Bronchial epithelial cell (primary cell): ENCODE results near the gene SEL1L3. TPM values are rescaled to one million over a fixed set of nuclear protein-coding genes. Genes with fewer than 3 reads are reported as not detected.

Experiments used
- DNase-seq: peaks from one replicate; pipeline ENCODE4 v3.0.0-alpha.2; 2010; ENCODE audit warnings: low read depth
- FAIRE-seq: peaks from 2 replicates; lab custom pipeline; 2011; peaks lifted over from hg19 to GRCh38; lab: Jason Lieb, UNC
- H3K27me3 ChIP-seq: 2 replicates; pipeline ENCODE4 v1.5.1; 2011; ENCODE audit warnings: low read length; ENCODE audit not compliant: control insufficient read depth, insufficient read depth
- H3K36me3 ChIP-seq: 2 replicates; pipeline ENCODE4 v1.5.1; 2011; ENCODE audit warnings: low read length; ENCODE audit not compliant: control insufficient read depth, insufficient read depth
- H3K4me3 ChIP-seq: 2 replicates; pipeline ENCODE4 v1.5.1; 2011; ENCODE audit warnings: mild to moderate bottlenecking, low read depth, low read length, control low read depth
- CTCF ChIP-seq: IDR thresholded peaks from 2 replicates; pipeline ENCODE4 v1.5.1; 2011; ENCODE audit warnings: mild to moderate bottlenecking, moderate library complexity, low read length, control low read depth, inconsistent platforms; ENCODE audit not compliant: insufficient read depth, severe bottlenecking
- total RNA-seq: library from RNA; depleted of rRNA; stranded (reverse); fragments of >200 nt; gene quantifications from 2 replicates; pipeline ENCODE4 v1.2.1, GENCODE V29; 2014

SEL1L3 gene
- total RNA-seq, 1 donor from 2014 or later = 117 TPM

GRCh38 chr4:25811841-25812240, 50.9 kb downstream of the SEL1L3 start:
- no peak for DNase-seq
- H3K27me3 ChIP-seq = no peaks in the 10 kb centered on the region
- H3K4me3 ChIP-seq = no peak overlapping the region
- H3K36me3 ChIP-seq = peaks cover 5% of the 10 kb centered on the region
- no peak for TF ChIP-seq CTCF
- peak; percentile 13 for FAIRE-seq

DNA sequence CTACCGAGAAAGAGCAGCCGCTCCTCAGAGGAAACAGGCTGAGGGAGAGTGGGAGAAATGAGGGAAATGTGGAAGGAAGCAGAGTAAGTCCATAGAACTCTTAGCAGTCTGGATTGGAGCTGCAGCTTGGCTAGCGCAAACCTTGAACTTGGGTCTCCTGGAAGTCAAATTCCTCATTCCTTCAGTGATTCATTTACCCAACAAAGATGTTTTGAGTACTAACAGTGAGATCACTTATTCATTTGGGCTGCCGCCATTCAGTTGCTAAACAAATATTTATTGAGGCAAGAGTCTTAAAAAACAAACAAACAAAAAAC, 51.5 kb downstream of the SEL1L3 start:
- FAIRE-seq = peak; percentile 28
- peaks cover 7% of the 10 kb centered on the region for H3K36me3 ChIP-seq
- no peak overlapping the region for H3K4me3 ChIP-seq
- DNase-seq = peak; percentile 27
- H3K27me3 ChIP-seq = no peaks in the 10 kb centered on the region
- no peak for TF ChIP-seq CTCF

GRCh38 chr4:25810461-25811373, 52.1 kb downstream of the SEL1L3 start:
- FAIRE-seq = peak; percentile 36
- H3K27me3 ChIP-seq = no peaks in the 10 kb centered on the region
- no peak for DNase-seq
- peaks cover 7% of the 10 kb centered on the region for H3K36me3 ChIP-seq
- H3K4me3 ChIP-seq = no peak overlapping the region
- no peak for TF ChIP-seq CTCF

DNA sequence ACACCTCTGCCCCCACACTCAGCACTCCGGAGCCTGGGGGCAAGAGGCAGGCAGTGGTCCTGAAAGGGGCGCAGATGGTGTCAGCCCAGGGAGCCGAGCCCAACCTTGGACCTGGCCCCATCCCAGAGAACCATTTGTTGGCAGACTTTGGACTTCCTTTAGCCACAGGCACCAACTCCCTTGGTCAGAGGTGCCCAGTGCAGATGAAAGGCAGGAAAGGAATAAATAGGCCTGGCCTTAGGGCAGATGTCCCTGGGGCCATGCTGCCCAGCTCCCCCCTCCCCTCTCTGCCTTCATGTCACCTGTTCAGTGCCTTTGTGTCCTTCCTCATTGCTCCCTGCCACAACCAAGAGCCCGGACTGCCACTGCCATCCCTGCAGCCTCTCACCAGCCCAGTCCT, 52.8 kb downstream of the SEL1L3 start:
- DNase-seq (no peak), FAIRE-seq (peak; percentile 28)
- H3K27me3 ChIP-seq = no peaks in the 10 kb centered on the region
- TF ChIP-seq CTCF = no peak
- H3K36me3 ChIP-seq = peaks cover 7% of the 10 kb centered on the region
- no peak overlapping the region for H3K4me3 ChIP-seq

- DNase-seq (no peak), FAIRE-seq (no peak)
- Histone ChIP-seq H3K4me3 (no peak overlapping the region), H3K27me3 (no peaks in the 10 kb centered on the region), H3K36me3 (peaks cover 13% of the 10 kb centered on the region)
- TF ChIP-seq CTCF = no peak
These were observed 55.6 kb downstream of the SEL1L3 start for GRCh38 chr4:25807102-25807728.
